Memory B cell (primary cell): ENCODE measurements around the gene NSDHL.
"Not testable (repeated sequence)": the region's sequence is repeated elsewhere in the genome, so short reads cannot be mapped to it uniquely, and the experiment has no call there.

Experiments
- ATAC-seq: fragments of 150-1000 bp; cut with Tn5 transposase; 2 replicates; pipeline ENCODE4 v1.10.0; 2021; ENCODE audit warnings: low read depth, mild to moderate bottlenecking, moderate library complexity
- DNase-seq, 2 donors: peaks; one replicate each; pipeline ENCODE4 v3.0.0; 2022; ENCODE audit warnings: low spot score in 2 of 2
- H3K27ac Mint-ChIP-seq: one replicate; pipeline ENCODE4 v1.8.0; 2022; ENCODE audit warnings: mild to moderate bottlenecking, moderate library complexity, mixed read lengths
- H3K27me3 Mint-ChIP-seq: one replicate; pipeline ENCODE4 v1.8.0; 2022; ENCODE audit warnings: mixed read lengths
- H3K36me3 Mint-ChIP-seq: one replicate; pipeline ENCODE4 v1.8.0; 2022; ENCODE audit warnings: mild to moderate bottlenecking, mixed read lengths
- H3K4me1 Mint-ChIP-seq: one replicate; pipeline ENCODE4 v1.8.0; 2022; ENCODE audit warnings: mixed read lengths
- H3K4me3 Mint-ChIP-seq: one replicate; pipeline ENCODE4 v1.8.0; 2022; ENCODE audit warnings: mild to moderate bottlenecking, moderate library complexity, mixed read lengths
- H3K9me3 Mint-ChIP-seq: one replicate; pipeline ENCODE4 v1.8.0; 2022; ENCODE audit warnings: mixed read lengths

The NSDHL gene

DNA sequence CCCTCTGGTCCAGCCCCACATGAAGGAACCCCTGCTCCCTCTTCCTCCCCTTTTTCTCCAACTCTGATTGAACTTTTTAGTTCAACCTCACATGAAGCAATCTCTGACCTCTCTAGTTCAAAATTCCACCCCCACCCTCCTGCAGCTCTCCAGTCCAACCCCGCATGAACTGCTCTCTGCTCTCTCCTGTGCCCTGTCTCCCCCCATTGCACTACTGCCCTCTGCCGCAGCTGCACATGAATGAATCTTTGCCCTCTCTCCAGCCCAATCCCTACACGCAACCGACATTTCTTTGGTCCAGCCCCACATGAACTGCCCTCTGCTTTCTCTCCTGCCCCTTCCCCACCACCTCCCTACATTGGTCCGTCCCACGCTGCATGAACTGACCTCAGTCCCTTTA, 7.2 kb upstream of the NSDHL start:
- no peaks in the 10 kb centered on the region for H3K4me1 Mint-ChIP-seq
- H3K27me3 Mint-ChIP-seq, result peaks cover 5% of the 10 kb centered on the region
- no peaks in the 10 kb centered on the region for H3K9me3 Mint-ChIP-seq
- ATAC-seq (no peak), DNase-seq (no peak)
- no peak overlapping the region for H3K4me3 Mint-ChIP-seq
- H3K27ac Mint-ChIP-seq, result no peak overlapping the region
- no peaks in the 10 kb centered on the region for H3K36me3 Mint-ChIP-seq

DNA sequence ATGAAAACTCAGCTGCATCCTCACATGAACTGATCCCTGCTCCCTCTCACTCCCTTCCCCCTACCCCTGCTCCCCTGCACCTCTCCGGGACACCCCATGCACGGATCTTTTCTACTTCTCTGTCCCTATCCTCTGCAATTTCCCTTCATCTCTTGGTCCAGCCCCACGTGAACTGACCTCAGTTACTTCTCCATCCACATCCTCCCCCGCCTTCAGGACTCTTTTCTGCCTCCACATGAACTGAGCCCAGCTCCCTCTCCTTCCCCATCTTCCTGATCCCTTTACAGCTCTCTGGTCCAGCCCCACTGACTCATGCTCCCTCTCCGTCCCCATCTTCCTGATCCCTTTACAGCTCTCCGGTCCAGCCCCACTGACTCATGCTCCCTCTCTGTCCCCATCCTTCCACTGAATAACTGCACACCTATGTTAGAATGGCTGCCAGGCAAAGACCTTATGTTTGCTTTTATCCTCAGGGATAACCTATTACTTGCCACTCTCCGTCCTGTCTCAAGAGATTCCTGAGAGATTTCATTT, 6.0 kb upstream of the NSDHL start:
- H3K4me3 Mint-ChIP-seq, result no peak overlapping the region
- no peaks in the 10 kb centered on the region for H3K9me3 Mint-ChIP-seq
- peaks cover 5% of the 10 kb centered on the region for H3K27me3 Mint-ChIP-seq
- ATAC-seq (no peak), DNase-seq (no peak)
- H3K27ac Mint-ChIP-seq, result no peak overlapping the region
- H3K4me1 Mint-ChIP-seq, result no peaks in the 10 kb centered on the region
- no peaks in the 10 kb centered on the region for H3K36me3 Mint-ChIP-seq

DNA sequence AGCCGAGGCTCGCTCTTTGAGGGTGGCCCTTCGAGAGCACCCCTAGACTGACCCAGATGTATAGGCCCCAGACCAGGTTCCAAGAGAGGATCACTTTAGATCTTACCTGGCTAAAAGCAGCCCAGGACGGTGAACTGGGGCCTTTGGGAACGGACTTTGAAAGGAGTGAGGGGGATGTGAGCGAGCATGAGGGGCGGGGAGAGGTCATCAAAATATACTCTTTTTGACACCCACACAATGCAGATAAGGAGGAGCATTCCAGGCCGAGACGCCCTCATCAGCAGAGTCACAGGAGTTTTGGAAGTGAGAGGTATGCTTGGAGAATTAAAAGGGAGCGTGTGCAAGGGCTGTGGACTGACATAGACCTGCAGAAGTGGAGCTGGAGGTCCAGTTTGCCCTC, 528 bp downstream of the NSDHL start:
- DNase-seq, result no peak
- peaks cover 20% of the 10 kb centered on the region for H3K4me1 Mint-ChIP-seq
- no peak for ATAC-seq
- H3K27me3 Mint-ChIP-seq, result no peaks in the 10 kb centered on the region
- peak overlapping the region; percentile 95 for H3K4me3 Mint-ChIP-seq
- H3K27ac Mint-ChIP-seq, result peak overlapping the region; percentile 96
- H3K9me3 Mint-ChIP-seq, result no peaks in the 10 kb centered on the region
- peaks cover 6% of the 10 kb centered on the region for H3K36me3 Mint-ChIP-seq

DNA sequence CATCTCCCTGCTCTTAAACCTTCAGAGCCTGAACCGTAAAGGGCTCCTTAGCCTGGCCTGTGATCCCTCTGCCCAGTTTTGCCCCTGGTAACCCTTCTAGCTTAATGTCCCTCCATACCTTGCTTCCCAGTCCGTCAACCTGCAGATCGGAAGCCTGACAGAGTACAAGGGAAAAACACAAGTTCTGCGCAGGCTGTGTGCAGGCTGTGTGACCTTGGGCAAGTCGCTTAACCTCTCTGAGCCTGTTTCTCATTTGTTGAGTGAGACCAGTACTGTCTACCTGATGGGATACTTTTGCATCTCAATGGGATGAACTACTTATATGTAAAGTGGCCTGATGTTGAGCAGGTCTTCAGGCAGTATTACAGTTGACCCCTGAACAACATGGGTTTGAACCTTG, 1.7 kb downstream of the NSDHL start:
- Mint-ChIP-seq H3K27ac (no peak overlapping the region), H3K4me1 (peaks cover 20% of the 10 kb centered on the region), H3K4me3 (peak overlapping the region; percentile 95), H3K36me3 (peaks cover 6% of the 10 kb centered on the region), H3K27me3 (no peaks in the 10 kb centered on the region), H3K9me3 (no peaks in the 10 kb centered on the region)
- ATAC-seq (no peak), DNase-seq (no peak)

DNA sequence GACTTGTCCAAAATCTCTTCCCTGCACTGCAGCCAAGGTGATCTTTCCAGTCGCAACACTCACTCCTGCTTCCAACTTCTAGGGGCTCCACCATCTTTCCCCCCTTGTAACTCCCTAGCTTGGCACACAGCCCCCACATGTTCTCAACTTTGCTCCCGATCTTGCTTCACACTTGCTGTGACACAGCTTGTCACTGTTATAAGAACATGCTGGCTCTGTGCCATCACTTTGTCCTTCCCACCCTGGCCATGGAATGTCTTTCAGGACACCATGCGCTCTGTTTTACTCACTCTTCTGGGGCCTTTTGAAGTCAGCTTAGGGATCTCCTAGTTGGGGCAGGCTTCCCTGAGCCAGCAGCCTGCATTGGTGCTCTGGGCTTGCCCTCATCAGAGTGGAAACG, 2.5 kb downstream of the NSDHL start:
- no peak overlapping the region for H3K4me3 Mint-ChIP-seq
- peaks cover 23% of the 10 kb centered on the region for H3K4me1 Mint-ChIP-seq
- H3K27ac Mint-ChIP-seq, result peak overlapping the region; percentile 56
- H3K36me3 Mint-ChIP-seq, result peaks cover 6% of the 10 kb centered on the region
- ATAC-seq (no peak), DNase-seq (no peak)
- H3K27me3 Mint-ChIP-seq, result no peaks in the 10 kb centered on the region
- no peaks in the 10 kb centered on the region for H3K9me3 Mint-ChIP-seq

DNA sequence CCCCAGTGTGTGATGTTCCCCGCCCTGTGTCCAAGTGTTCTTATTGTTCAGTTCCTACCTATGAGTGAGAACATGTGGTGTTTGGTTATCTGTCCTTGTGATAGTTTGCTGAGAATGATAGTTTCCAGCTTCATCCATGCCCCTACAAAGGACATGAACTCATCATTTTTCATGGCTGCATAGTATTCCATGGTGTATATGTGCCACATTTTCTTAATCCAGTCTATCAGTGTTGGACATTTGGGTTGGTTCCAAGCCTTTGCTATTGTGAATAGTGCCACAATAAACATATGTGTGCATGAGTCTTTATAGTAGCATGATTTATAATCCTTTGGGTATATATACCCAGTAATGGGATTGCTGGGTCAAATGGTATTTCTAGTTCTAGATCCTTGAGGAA, 4.6 kb downstream of the NSDHL start:
- H3K36me3 Mint-ChIP-seq, DNase-seq, H3K4me3 Mint-ChIP-seq, ATAC-seq, H3K27ac Mint-ChIP-seq, H3K27me3 Mint-ChIP-seq, H3K9me3 Mint-ChIP-seq: not testable (repeated sequence)
- peaks cover 24% of the 10 kb centered on the region for H3K4me1 Mint-ChIP-seq

DNA sequence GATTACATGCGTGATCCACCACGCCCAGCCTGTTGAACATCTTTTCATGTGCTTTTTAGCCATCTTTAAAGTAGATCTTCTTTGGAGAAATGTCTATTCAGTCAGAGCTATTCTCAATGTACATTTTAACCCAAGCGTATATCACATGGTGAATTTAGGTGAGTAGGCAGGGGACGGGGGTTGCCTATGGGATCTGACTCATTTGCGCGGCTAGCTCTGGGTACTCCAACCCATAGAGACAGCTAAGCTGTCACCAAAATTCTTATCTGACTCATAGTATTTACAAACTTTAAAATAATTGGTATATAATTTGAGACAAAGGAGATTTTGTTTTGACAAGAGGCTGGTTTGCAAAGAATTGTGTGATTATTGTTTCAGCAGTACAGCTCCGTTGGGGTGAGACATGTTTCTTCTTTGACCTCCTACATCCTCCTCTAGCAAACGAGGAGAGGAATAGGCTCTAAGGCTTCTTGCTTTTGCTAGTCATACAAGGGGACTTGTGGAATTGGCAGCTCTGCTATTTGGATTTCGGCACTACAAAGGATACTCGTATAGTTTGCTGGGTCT, 12.0 kb downstream of the NSDHL start:
- ATAC-seq (no peak), DNase-seq (no peak)
- Mint-ChIP-seq H3K27me3 (no peaks in the 10 kb centered on the region), H3K27ac (no peak overlapping the region), H3K4me1 (peaks cover 11% of the 10 kb centered on the region), H3K36me3 (peaks cover 7% of the 10 kb centered on the region), H3K9me3 (no peaks in the 10 kb centered on the region), H3K4me3 (no peak overlapping the region)

DNA sequence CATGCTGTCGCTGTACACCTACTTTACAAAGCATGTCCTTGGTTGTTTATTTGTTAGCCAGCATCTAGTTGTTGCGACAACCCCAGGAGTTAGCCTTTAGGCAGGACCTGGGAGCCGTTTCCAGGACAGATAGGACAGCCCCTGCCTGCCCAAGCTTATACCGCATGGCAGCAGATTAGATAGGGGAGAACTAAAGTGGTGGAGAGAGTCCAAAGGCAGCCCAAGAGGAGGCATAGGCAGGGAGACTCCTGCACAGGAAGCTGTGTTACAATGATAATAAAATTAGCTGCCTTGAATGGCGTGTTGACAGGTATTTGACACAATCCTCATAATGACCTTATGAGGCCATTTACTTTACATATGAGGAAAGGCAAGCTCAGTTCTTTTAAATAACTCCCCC, 13.0 kb downstream of the NSDHL start:
- peaks cover 5% of the 10 kb centered on the region for H3K4me1 Mint-ChIP-seq
- H3K27me3 Mint-ChIP-seq, result no peaks in the 10 kb centered on the region
- H3K27ac Mint-ChIP-seq, result no peak overlapping the region
- no peak for DNase-seq
- H3K4me3 Mint-ChIP-seq, result no peak overlapping the region
- peaks cover 14% of the 10 kb centered on the region for H3K36me3 Mint-ChIP-seq
- no peak for ATAC-seq
- no peaks in the 10 kb centered on the region for H3K9me3 Mint-ChIP-seq

DNA sequence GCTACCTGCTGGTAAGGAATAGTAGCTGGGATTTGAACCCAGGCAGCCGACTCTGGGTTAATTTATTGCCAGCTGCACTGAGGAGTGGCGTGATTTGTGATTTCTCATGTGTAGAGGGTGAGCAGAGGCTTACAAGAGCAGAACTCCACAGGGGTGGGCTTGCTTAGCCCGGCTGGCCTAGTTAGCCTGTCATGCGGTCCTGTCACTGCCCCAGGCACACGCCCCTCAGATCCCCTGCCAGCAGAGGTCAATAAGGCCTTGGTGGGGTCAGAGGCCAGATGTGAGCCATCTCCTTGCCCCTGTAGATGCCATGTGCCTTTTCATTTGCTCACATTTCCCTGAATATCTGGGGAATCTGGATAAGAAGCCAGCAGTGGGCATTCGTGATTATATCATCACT, 13.4 kb downstream of the NSDHL start:
- Mint-ChIP-seq H3K36me3 (peaks cover 15% of the 10 kb centered on the region), H3K4me3 (no peak overlapping the region), H3K9me3 (no peaks in the 10 kb centered on the region), H3K27me3 (no peaks in the 10 kb centered on the region), H3K4me1 (peaks cover 3% of the 10 kb centered on the region), H3K27ac (no peak overlapping the region)
- no peak for DNase-seq
- ATAC-seq, result no peak

DNA sequence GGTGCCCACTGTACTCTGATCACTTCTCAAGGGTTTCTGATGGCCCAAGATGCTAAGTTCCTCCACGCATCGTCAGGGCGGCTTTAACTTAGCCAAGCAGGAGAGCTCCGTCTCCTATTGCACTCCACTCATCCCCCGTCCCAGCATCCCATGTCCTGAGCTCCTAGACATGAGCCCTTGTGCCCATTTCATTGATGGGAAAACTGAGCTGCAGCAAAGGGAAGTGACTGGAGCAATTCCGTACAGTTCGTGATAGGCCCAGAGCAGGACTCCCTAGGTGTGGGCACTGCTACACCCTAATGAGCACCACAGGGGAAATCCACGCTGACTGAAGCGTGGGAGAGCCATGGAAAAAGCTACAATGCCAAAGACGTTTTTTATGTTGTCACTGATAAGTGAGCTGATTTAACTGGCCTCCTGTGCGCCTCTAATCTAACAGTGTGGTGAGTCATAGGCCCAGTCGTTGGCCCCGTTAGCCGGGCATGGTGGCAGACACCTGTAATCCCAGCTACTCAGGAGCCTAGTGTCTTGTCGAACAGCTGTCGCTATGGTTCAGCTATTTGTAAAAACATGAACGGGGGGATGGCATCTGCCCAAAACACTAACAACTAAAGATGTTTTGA, 14.9 kb downstream of the NSDHL start:
- no peaks in the 10 kb centered on the region for H3K9me3 Mint-ChIP-seq
- ATAC-seq, result no peak
- DNase-seq, result no peak

DNA sequence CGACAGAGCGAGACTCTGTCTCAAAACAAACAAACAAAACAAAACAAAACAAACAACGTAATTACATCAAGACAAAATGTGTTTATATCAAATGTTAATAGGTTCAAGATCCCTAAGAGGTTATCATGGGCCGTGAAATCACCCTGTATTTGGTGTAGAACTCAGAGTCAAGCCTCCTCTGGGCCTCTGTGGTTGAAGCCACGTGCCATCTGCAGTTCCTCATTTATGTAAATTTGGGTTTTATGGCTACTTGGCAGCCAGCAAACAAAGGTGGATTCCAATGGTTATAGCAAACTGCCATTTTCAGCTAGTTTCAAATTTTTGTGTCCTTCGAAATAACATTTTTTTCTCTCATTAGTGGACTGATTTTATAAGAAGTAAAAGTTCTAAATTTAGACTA, 16.4 kb downstream of the NSDHL start:
- DNase-seq, result no peak
- ATAC-seq, result peak; percentile 55
- H3K4me3 Mint-ChIP-seq, result no peak overlapping the region
- no peaks in the 10 kb centered on the region for H3K9me3 Mint-ChIP-seq
- peaks cover 3% of the 10 kb centered on the region for H3K4me1 Mint-ChIP-seq
- H3K27ac Mint-ChIP-seq, result no peak overlapping the region
- H3K36me3 Mint-ChIP-seq, result peaks cover 24% of the 10 kb centered on the region
- no peaks in the 10 kb centered on the region for H3K27me3 Mint-ChIP-seq

More for the DNA sequence above, 14.9 kb downstream of the NSDHL start:
- Mint-ChIP-seq H3K36me3 (peaks cover 16% of the 10 kb centered on the region), H3K27me3 (no peaks in the 10 kb centered on the region), H3K4me1 (peaks cover 3% of the 10 kb centered on the region), H3K27ac (no peak overlapping the region), H3K4me3 (no peak overlapping the region)

DNA sequence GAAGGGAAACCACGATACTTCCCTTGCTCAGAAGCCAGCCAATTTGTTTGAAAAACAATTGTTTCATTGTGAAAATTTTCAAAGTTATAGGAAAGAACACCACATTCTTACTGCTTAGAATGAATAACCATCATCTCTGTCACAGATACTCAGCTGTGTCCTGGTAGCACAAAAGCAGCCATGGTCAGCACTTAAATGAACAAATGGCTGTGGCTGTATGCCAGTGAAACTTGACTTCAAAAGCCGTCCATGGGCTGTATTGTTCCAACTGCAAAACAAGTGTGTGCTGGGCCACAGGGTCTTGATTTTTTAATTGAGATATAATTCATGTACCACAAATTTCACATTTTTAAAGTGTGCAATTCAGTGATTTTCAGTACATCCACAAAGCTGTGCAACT, 19.6 kb downstream of the NSDHL start:
- no peaks in the 10 kb centered on the region for H3K4me1 Mint-ChIP-seq
- no peak for ATAC-seq
- H3K36me3 Mint-ChIP-seq, result peaks cover 35% of the 10 kb centered on the region

DNA sequence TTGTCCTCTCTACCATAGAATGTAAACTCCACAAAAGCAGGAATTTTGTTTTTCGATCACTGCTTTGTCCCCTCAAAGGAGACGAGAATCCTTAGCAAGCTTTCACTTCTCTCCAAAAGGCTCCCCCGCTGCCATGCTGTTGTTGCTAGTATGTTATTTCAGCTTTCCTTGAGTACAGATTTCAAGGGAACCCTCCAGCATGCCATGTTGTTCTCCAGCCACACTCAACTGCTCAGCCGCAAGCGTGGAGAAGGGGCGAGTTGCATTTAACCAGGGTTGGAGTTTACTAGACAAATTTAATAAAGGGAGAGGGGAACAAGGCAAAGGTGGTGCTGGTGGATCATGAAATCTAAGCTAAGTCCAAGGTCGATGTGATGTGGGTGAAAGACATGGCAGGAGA, 23.1 kb downstream of the NSDHL start:
- DNase-seq (no peak), ATAC-seq (no peak)
- H3K36me3 Mint-ChIP-seq, result peaks cover 32% of the 10 kb centered on the region
- no peak overlapping the region for H3K27ac Mint-ChIP-seq
- H3K4me3 Mint-ChIP-seq, result no peak overlapping the region
- no peaks in the 10 kb centered on the region for H3K9me3 Mint-ChIP-seq
- H3K27me3 Mint-ChIP-seq, result no peaks in the 10 kb centered on the region
- H3K4me1 Mint-ChIP-seq, result no peaks in the 10 kb centered on the region

More for the DNA sequence above, 19.6 kb downstream of the NSDHL start:
- Mint-ChIP-seq H3K4me3 (no peak overlapping the region), H3K27me3 (no peaks in the 10 kb centered on the region), H3K27ac (no peak overlapping the region), H3K9me3 (no peaks in the 10 kb centered on the region)
- no peak for DNase-seq

DNA sequence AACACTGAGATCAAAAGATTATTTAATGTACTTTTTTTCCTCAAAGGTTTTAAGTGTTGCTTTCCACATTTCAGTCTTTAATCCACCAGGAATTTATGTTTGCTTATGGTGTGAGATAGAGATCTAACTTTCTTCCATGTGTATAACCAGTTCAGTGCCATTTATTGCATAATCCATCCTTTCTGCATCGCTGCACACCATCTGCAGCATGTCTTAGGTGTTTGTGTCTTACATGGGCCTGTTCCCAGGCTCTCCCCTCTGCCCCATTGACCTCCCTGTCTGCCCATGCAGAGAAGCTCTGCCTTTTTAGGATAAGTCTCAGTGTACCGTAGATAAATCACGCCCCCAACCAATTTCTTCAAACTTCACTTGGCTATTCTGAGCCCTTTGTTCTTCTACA, 30.3 kb downstream of the NSDHL start:
- H3K4me3 Mint-ChIP-seq, result no peak overlapping the region
- DNase-seq (no peak), ATAC-seq (no peak)
- no peaks in the 10 kb centered on the region for H3K4me1 Mint-ChIP-seq
- no peaks in the 10 kb centered on the region for H3K27me3 Mint-ChIP-seq
- peaks cover 15% of the 10 kb centered on the region for H3K36me3 Mint-ChIP-seq
- no peak overlapping the region for H3K27ac Mint-ChIP-seq
- H3K9me3 Mint-ChIP-seq, result no peaks in the 10 kb centered on the region

DNA sequence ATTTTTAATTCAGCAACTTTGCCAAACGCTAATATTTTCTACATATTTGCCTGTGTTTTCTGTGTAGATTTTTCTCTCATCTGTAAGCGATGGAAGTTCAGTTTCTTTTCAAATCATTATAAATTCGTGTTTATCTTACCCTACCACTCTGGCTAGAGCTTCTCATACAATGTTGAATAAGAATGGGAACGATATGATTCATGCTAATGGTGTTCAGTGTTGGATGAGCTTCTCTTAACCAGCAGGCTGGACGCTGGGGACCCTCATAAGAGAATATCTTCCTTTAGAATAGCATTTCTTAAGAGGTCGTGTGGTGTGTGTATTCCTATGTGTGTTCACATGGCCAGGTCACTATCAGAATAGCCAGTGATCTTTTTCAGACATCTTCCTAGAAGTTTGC, 31.0 kb downstream of the NSDHL start:
- Mint-ChIP-seq H3K9me3 (no peaks in the 10 kb centered on the region), H3K4me1 (no peaks in the 10 kb centered on the region), H3K27ac (no peak overlapping the region), H3K4me3 (no peak overlapping the region), H3K27me3 (no peaks in the 10 kb centered on the region), H3K36me3 (peaks cover 15% of the 10 kb centered on the region)
- ATAC-seq, result no peak
- no peak for DNase-seq
